Measurements from ENCODE around the gene SPIRE1.
"Not testable (repeated sequence)": the region's sequence is repeated elsewhere in the genome, so short reads cannot be mapped to it uniquely, and the experiment has no call there.

The SPIRE1 gene

GRCh38 chr18:12567849-12568248, 90.1 kb downstream of the SPIRE1 start:
- no peak for TF ChIP-seq CTCF (conservative IDR thresholded peaks at IDR 0.05; ENCODE audit: low read length)
- no peak overlapping the region for H3K4me3 ChIP-seq (ENCODE audit: low read length)
- DNase-seq (ENCODE audit: low read depth) = no peak

- no peak for TF ChIP-seq CTCF (conservative IDR thresholded peaks at IDR 0.05; ENCODE audit: low read length)
- DNase-seq (ENCODE audit: low read depth) = no peak
- no peak overlapping the region for H3K4me3 ChIP-seq (ENCODE audit: low read length)
Measured at GRCh38 chr18:12564861-12565260, 93.0 kb downstream of the SPIRE1 start.

DNA sequence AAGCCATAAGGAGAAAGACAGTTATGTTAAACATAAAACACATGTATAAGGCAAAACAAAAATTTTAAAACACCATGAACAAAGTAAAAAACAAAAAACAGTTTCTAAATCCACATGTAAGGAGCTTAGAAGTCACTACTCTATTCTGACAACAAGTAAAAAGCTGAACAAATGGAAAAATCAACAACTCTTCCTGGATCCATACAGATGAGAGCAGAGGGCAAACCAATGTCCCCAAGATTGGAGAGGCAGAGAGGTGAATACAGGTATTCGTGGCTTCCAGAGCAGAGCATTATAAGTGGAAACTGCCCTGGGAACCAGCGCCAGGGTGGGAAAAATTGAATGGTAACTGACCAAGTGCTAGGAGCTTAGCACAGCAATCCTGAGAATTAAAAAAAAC, 93.5 kb downstream of the SPIRE1 start:
- no peak overlapping the region for H3K4me3 ChIP-seq (ENCODE audit: low read length)
- DNase-seq (ENCODE audit: low read depth) = no peak
- TF ChIP-seq CTCF (conservative IDR thresholded peaks at IDR 0.05; ENCODE audit: low read length) = no peak

DNA sequence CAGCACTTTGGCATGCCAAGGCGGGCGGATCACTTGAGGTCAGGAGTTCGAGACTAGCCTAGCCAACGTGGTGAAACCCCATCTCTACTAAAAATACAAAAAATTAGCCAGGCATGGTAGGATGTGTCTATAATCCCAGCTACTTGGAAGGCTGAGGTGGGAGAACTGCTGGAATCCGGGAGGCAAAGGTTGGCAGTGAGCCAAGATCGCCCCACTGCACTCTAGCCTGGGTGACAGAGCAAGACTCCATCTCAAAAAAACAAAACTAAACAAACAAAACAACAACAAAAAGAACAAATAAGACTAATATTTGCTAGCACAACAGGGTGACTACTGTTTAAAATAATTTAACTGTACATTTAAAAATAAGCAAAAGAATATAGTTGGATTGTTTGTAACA, 97.3 kb downstream of the SPIRE1 start:
- not testable (repeated sequence) for H3K4me3 ChIP-seq (ENCODE audit: low read length); DNase-seq (ENCODE audit: low read depth)

DNA sequence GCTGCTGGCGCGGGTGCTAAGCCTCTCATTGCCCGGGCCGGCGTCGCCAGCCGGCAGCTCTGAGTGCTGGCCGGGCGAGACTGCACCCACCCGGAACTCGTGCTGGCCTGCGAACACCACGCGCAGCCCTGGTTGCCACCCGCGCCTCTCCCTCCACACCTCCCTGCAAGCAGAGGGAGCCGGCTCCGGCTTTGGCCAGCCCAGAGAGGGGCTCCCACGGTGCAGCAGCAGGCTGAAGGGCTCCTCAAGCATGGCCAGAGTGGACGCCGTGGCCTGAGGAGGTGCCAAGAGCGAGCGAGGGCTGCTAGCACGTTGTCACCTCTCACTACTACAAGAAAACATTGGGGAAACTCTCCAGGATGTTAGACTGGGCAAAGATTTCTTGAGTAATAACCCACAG, 98.6 kb downstream of the SPIRE1 start:
- H3K4me3 ChIP-seq (ENCODE audit: low read length) = no peak overlapping the region
- DNase-seq (ENCODE audit: low read depth) = no peak
- TF ChIP-seq CTCF (conservative IDR thresholded peaks at IDR 0.05; ENCODE audit: low read length) = no peak

- no peak for DNase-seq (ENCODE audit: low read depth)
- TF ChIP-seq CTCF (conservative IDR thresholded peaks at IDR 0.05; ENCODE audit: low read length) = no peak
- no peak overlapping the region for H3K4me3 ChIP-seq (ENCODE audit: low read length)
Measured at GRCh38 chr18:12556946-12557806, 100.7 kb downstream of the SPIRE1 start.

DNA sequence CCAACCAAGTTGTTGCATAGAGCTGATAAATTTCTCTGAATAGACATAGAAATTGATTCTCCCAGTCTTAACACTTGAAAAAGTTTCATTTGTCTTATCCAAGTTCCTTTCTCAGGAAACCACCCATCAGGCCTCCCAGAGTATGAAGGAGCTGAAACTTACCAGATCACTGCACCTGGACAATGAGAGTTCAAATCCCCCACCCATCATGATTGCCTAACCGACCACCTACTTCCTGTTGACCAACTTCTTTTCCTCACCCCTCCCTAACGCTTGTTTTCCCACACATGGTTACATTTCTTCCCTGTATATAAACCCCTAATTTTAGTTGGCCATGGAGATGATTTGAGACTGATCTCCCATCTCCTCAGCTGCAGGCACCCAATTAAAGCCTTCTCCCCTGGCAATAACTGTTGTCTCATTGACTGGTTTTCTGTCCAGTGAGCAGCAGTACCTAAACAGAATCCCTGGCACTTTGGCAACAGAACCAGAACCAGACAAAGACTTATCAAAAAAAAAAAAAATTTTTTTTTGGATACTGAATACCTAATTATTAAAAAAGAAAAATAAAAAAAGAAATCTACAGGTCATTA, 103.0 kb downstream of the SPIRE1 start:
- TF ChIP-seq CTCF (conservative IDR thresholded peaks at IDR 0.05; ENCODE audit: low read length) = no peak
- no peak for DNase-seq (ENCODE audit: low read depth)
- no peak overlapping the region for H3K4me3 ChIP-seq (ENCODE audit: low read length)

All from AG10803 (cell line).